Pancreas (tissue), 10 donors: ENCODE results near the gene PLP1. TPM values are rescaled to one million over a fixed set of nuclear protein-coding genes. Genes with fewer than 3 reads are reported as not detected.
A peak's percentile ranks its signal among the peaks of the same experiment; 100 is the strongest.
"Not testable (repeated sequence)": the region's sequence is repeated elsewhere in the genome, so short reads cannot be mapped to it uniquely, and the experiment has no call there.

Source experiments
- ATAC-seq, 4 donors: fragments of 200-7000 bp; cut with Tn5 transposase; one replicate each; pipeline versions ENCODE4 v1.8.0 to v1.9.1; 2020; ENCODE audit warnings: mild to moderate bottlenecking in 4 of 4, moderate library complexity in 4 of 4
- DNase-seq, 6 donors: peaks; one replicate each; pipeline ENCODE4 v3.0.0-alpha.2; 2020
- FAIRE-seq: peaks from 2 replicates; lab custom pipeline; 2012; peaks lifted over from hg19 to GRCh38; lab: Jason Lieb, UNC
- H3K27ac ChIP-seq, 4 donors: fragments of 200-600 bp; sonication (generic); 1 replicate in 3 of 4; 2 replicates in 1 of 4; pipeline versions ENCODE4 v1.5.0 to v1.8.0; 2020
- H3K27me3 ChIP-seq, 4 donors: fragments of 200-600 bp; one replicate each; pipeline ENCODE4 v1.8.0; 2021
- H3K36me3 ChIP-seq, 3 donors: fragments of 200-600 bp; sonication (generic) in 1 of 3; one replicate each; pipeline versions ENCODE4 v1.5.0 to v1.8.0; 2020 to 2021
- H3K4me1 ChIP-seq, 3 donors: fragments of 200-600 bp; one replicate each; pipeline ENCODE4 v1.8.0; 2021
- H3K4me3 ChIP-seq, 4 donors: fragments of 200-600 bp; sonication (generic) in 2 of 4; one replicate each; pipeline versions ENCODE4 v1.5.0 to v1.8.0; 2020 to 2021
- H3K9me3 ChIP-seq, 4 donors: fragments of 200-600 bp; one replicate each; pipeline ENCODE4 v1.8.0; 2021
- WGBS, 2 donors: extraction: QIAGEN DNeasy Blood & Tissue Kit; methylation state at CpG; one replicate each; pipeline ENCODE4 v1.1.7; 2013; 5-methylcytosine and 5-hydroxymethylcytosine counted together
- intact Hi-C, 3 donors: fragments of 100-400 bp; cut with DNase I; formaldehyde crosslinking; loops; one replicate each; pipeline versions ENCODE4 v1.11.1 to v1.14.2; 2022
- polyA plus RNA-seq, 2 donors: library from polyadenylated mRNA; stranded (reverse); fragments of 200-250 nt; gene quantifications; one replicate each; pipeline ENCODE4 v1.2.3, GENCODE V29; 2013
- total RNA-seq, 6 donors: library from RNA; stranded (reverse); fragmentation: NEBNext Ultra II Directional in 4 of 6; extraction: Animal tissue kit (Norgen Biotek cat#: 25700) in 4 of 6; gene quantifications; one replicate each; pipeline versions ENCODE4 v1.2.1 to v1.2.4, GENCODE V29; 2021 to 2023
- TF ChIP-seq, protein P1 (sequence below), 4 donors: fragments of 200-600 bp; sonication (generic) in 3 of 4; IDR thresholded peaks; one replicate each; pipeline versions ENCODE4 v1.5.0 to v1.8.0; 2021; ENCODE audit warnings: antibody characterized with exemption in 4 of 4
- donor health status: healthy with polysubstance abuse.
- donor health status: DM: no; HTN: no; CAD: no; lungs with moderate emphysema.
- donor health status: DM: no; HTN: no; CAD: no.
- donor health status: control.
- donor health status: control.
- donor health status: Bipolar disorder and iron deficiency.
- donor health status: DM: yes; HTN: yes; CAD: no.
- donor health status: DM: no; HTN: no; CAD: no.
- donor health status: DM: no; HTN: no; CAD: no.
- donor health status: DM: yes; HTN: yes; CAD: no.

PLP1 gene
- total and polyA plus RNA-seq, 8 donors: 0.30 to 2.6 (median 0.60) TPM

DNA sequence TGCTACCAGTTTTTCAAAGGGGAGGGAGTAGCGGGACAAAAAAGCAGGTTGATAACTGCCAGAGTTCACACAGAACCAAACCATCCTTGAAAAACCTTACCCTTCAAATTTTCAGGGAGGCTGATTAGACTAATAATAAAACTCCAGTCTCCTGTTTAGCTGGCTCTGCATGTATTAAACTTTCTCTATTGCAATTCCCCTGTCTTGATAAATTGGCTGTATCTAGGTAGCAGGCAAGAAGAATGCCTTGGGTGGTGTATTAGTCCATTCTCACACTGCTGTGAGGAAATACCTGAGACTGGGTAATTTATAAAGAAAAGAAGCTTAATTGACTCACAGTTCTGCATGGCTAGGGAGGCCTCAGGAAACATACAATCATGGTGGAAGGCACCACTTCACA, 18.1 kb upstream of the PLP1 start:
- Histone ChIP-seq H3K9me3 (no peaks in the 10 kb centered on the region), H3K27me3 (no peaks in the 10 kb centered on the region), H3K36me3 (no peaks in the 10 kb centered on the region), H3K4me1 (no peaks in the 10 kb centered on the region), H3K4me3 (no peak overlapping the region), H3K27ac (no peak overlapping the region)
- FAIRE-seq (no peak), ATAC-seq (no peak), DNase-seq (no peak)
- intact Hi-C loops: no loop called here
- TF ChIP-seq, protein P1, sequence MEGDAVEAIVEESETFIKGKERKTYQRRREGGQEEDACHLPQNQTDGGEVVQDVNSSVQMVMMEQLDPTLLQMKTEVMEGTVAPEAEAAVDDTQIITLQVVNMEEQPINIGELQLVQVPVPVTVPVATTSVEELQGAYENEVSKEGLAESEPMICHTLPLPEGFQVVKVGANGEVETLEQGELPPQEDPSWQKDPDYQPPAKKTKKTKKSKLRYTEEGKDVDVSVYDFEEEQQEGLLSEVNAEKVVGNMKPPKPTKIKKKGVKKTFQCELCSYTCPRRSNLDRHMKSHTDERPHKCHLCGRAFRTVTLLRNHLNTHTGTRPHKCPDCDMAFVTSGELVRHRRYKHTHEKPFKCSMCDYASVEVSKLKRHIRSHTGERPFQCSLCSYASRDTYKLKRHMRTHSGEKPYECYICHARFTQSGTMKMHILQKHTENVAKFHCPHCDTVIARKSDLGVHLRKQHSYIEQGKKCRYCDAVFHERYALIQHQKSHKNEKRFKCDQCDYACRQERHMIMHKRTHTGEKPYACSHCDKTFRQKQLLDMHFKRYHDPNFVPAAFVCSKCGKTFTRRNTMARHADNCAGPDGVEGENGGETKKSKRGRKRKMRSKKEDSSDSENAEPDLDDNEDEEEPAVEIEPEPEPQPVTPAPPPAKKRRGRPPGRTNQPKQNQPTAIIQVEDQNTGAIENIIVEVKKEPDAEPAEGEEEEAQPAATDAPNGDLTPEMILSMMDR (IDR thresholded peaks at IDR 0.05): no peak
- 86 to 88% methylated on average over 1 of the region's 1 CpG for WGBS, 2 donors

DNA sequence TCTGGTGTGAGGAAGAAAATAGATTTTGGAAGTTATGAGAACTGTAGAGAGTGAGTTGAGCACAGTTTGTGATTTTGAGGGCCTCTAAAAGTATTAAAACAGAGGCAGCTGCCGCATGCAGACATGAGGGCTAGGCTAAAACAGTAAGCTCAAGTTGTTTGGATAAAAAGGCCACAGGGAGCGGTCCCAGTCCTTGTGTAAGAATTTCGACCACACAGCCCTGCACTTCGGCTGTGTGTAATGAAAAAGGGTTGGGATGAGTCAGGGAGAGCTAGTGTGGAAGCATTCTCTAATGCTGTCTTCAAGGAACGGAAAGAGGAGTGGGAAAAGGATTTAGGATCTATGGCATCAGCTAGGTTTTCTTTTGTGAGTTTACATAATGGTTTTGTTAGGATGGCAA, 13.1 kb upstream of the PLP1 start:
- FAIRE-seq, H3K9me3 ChIP-seq, H3K27ac ChIP-seq, DNase-seq, intact Hi-C loops, H3K36me3 ChIP-seq, H3K27me3 ChIP-seq, H3K4me3 ChIP-seq, H3K4me1 ChIP-seq, ATAC-seq: not testable (repeated sequence)
- WGBS, 2 donors: 69 to 75% methylated on average over 5 of the region's 5 CpGs

- 60 to 67% methylated on average over 9 of the region's 9 CpGs for WGBS, 2 donors
- FAIRE-seq, H3K4me1 ChIP-seq, H3K9me3 ChIP-seq, DNase-seq, H3K27ac ChIP-seq, H3K4me3 ChIP-seq, H3K36me3 ChIP-seq, ATAC-seq, intact Hi-C loops: not testable (repeated sequence)
- H3K27me3 ChIP-seq: peaks cover 0 to 13% (median 0%) of the 10 kb centered on the region in 4 donors
Measured at GRCh38 chrX:103766813-103767555, 9.7 kb upstream of the PLP1 start.

DNA sequence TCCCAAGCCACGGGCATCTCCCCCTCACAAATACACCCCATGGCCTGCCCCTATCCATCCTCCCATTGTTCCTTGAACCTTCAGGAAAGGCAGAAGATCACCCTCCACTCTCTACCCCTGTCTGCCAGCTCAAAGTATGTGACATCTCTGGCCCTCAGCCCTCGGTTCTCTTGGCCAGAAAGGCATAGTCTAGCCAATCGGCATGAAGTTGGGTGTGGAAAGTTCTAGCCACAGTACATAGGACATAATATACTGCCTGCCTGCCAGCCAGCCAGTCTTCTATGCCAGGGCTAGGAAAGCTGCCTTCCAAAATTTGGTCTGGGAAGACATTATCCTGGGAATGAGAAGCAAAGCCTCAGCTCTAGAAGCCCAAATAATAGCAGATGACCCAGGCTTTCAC, 3.2 kb upstream of the PLP1 start:
- intact Hi-C loops: loop anchor here in 1 of 3 donors (10.0 kb wide), 1 partner anchor 239 kb away; no protein-coding TSS in a partner anchor
- WGBS, 2 donors: 44 to 46% methylated on average over 3 of the region's 3 CpGs
- H3K9me3 ChIP-seq: no peaks in the 10 kb centered on the region
- H3K27ac ChIP-seq: no peak overlapping the region
- no peaks in the 10 kb centered on the region for H3K36me3 ChIP-seq
- ATAC-seq (no peak), FAIRE-seq (no peak), DNase-seq (no peak)
- peaks cover 0 to 10% (median 0%) of the 10 kb centered on the region in 4 donors for H3K27me3 ChIP-seq
- no peaks in the 10 kb centered on the region for H3K4me1 ChIP-seq
- H3K4me3 ChIP-seq: no peak overlapping the region
- TF ChIP-seq, protein P1 (IDR thresholded peaks at IDR 0.05): no peak

DNA sequence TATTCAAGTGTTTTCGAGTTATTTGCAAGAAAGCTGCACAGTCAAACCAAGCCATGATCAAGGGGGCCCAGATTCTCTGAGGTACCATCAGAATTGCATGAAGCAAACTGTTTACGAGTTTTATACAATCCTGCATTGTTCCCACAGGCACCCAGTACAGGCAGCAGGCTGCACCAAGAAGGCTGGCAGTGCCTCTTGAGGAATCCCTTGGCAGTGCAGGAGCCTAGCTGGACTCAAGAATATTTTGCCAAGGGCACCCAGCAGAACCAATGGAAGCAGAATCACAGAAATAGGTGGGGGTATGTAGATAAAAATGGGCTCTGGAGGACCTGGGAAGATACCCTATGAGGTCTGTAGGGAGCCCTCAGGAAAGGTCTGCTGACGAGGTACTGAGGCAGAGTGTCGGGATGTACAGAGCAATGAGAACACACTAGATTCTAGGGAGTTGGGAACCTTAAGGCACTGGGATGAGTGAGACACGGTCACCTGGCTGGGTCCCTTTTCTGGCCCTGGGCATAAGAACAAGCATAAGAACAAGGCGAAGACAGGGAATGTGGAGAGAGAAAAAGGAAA, 2.5 kb upstream of the PLP1 start:
- H3K4me1 ChIP-seq: no peaks in the 10 kb centered on the region
- DNase-seq (no peak), ATAC-seq (peak in 3 of 4 donors; percentile 71 to 87 (median 82)), FAIRE-seq (no peak)
- no peaks in the 10 kb centered on the region for H3K36me3 ChIP-seq
- intact Hi-C loops: loop anchor here in 1 of 3 donors (10.0 kb wide), 1 partner anchor 239 kb away; no protein-coding TSS in a partner anchor
- TF ChIP-seq, protein P1 (IDR thresholded peaks at IDR 0.05): peak in 2 of 4 donors; percentile 40 to 41
- no peak overlapping the region for H3K4me3 ChIP-seq
- H3K27me3 ChIP-seq: peaks cover 0 to 10% (median 0%) of the 10 kb centered on the region in 4 donors
- H3K27ac ChIP-seq: no peak overlapping the region
- 36 to 44% methylated on average over 6 of the region's 6 CpGs for WGBS, 2 donors
- H3K9me3 ChIP-seq: no peaks in the 10 kb centered on the region
